ENCODE measurements around the gene NOXO1.

DNA sequence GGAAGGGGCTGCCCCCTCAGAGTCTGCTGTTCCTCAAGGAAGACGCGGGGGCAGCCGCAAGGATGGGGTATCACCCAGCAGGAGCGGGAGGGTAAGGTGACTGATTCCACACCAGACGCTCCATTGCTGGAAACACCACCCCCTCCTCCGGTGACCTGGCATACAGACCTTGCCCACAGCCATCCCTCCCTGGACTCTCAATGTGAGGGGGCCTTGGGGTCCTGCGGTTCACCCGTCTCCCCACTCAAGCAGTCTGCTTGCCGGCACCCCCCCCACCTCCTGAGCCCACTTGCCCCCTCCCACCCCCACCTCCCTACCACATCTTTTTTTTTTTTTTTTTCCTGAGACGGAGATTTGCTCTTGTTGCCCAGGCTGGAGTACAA lies 50.9 kb downstream of the NOXO1 start:
- TF ChIP-seq, protein P1, sequence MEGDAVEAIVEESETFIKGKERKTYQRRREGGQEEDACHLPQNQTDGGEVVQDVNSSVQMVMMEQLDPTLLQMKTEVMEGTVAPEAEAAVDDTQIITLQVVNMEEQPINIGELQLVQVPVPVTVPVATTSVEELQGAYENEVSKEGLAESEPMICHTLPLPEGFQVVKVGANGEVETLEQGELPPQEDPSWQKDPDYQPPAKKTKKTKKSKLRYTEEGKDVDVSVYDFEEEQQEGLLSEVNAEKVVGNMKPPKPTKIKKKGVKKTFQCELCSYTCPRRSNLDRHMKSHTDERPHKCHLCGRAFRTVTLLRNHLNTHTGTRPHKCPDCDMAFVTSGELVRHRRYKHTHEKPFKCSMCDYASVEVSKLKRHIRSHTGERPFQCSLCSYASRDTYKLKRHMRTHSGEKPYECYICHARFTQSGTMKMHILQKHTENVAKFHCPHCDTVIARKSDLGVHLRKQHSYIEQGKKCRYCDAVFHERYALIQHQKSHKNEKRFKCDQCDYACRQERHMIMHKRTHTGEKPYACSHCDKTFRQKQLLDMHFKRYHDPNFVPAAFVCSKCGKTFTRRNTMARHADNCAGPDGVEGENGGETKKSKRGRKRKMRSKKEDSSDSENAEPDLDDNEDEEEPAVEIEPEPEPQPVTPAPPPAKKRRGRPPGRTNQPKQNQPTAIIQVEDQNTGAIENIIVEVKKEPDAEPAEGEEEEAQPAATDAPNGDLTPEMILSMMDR (conservative IDR thresholded peaks at IDR 0.05; ENCODE audit: low read depth, low read length) = no peak
- TF ChIP-seq EZH2 (IDR thresholded peaks at IDR 0.05; ENCODE audit: borderline replicate concordance, low read depth, low read length, poor library complexity, severe bottlenecking) = no peak

All from A673 (cell line).